Chondrocyte (in vitro differentiated cells): ENCODE data around the gene HNRNPUL1. TPM values are rescaled to one million over a fixed set of nuclear protein-coding genes. Genes with fewer than 3 reads are reported as not detected.
"Not testable (repeated sequence)": the region's sequence is repeated elsewhere in the genome, so short reads cannot be mapped to it uniquely, and the experiment has no call there.

Experiments used
- DNase-seq: peaks from one replicate; pipeline ENCODE4 v3.0.0; 2021; ENCODE audit warnings: mixed read lengths, low spot score
- H3K27ac Mint-ChIP-seq: one replicate; pipeline ENCODE4 v1.8.0; 2021; ENCODE audit warnings: mild to moderate bottlenecking, moderate library complexity, mixed read lengths; ENCODE audit not compliant: unreplicated experiment
- H3K27me3 Mint-ChIP-seq: 2 replicates; pipeline ENCODE4 v1.8.0; 2021; ENCODE audit warnings: low read depth, mixed read lengths
- H3K36me3 Mint-ChIP-seq: 2 replicates; pipeline ENCODE4 v1.8.0; 2021; ENCODE audit warnings: low read depth, mixed read lengths
- H3K4me1 Mint-ChIP-seq: 2 replicates; pipeline ENCODE4 v1.8.0; 2021; ENCODE audit warnings: low read depth, mild to moderate bottlenecking, mixed read lengths
- H3K4me3 Mint-ChIP-seq: one replicate; pipeline ENCODE4 v1.8.0; 2021; ENCODE audit warnings: mild to moderate bottlenecking, moderate library complexity, mixed read lengths; ENCODE audit not compliant: unreplicated experiment
- H3K9me3 Mint-ChIP-seq: 2 replicates; pipeline ENCODE4 v1.8.0; 2021; ENCODE audit warnings: low read depth, mixed read lengths
- total RNA-seq: library from RNA; stranded (reverse); gene quantifications from 3 replicates; pipeline ENCODE4 v1.2.1, GENCODE V29; 2021
- TF ChIP-seq, protein P1 (sequence below): fragments of 200-600 bp; sonication (generic); IDR thresholded peaks from 2 replicates; pipeline ENCODE4 v1.5.0; 2021; ENCODE audit warnings: antibody characterized with exemption, mild to moderate bottlenecking, moderate library complexity

The HNRNPUL1 gene
- total RNA-seq, 1 donor from 2014 or later = 158 TPM

DNA sequence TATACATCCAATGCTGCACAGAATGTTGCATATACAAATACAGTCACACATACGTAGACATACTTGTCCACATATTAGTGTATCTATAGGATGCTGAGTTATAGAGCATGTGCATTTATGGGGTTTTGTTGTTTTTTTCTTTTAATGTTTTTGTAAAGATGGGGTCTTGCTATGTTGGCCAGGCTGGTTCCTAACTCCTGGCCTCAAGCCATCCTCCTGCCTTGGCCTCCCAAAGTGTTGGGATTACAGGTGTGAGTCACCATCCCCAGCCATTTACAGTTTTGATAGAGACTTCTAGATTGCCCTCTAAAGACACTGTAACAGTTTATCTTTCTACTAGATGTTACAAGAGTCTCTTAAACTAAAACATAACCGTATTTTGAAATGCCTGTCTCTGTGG is 14.3 kb downstream of the HNRNPUL1 start:
- H3K9me3 Mint-ChIP-seq = no peaks in the 10 kb centered on the region
- no peaks in the 10 kb centered on the region for H3K27me3 Mint-ChIP-seq
- H3K27ac Mint-ChIP-seq = peak overlapping the region; percentile 22
- H3K36me3 Mint-ChIP-seq = peaks cover 55% of the 10 kb centered on the region
- TF ChIP-seq, protein P1, sequence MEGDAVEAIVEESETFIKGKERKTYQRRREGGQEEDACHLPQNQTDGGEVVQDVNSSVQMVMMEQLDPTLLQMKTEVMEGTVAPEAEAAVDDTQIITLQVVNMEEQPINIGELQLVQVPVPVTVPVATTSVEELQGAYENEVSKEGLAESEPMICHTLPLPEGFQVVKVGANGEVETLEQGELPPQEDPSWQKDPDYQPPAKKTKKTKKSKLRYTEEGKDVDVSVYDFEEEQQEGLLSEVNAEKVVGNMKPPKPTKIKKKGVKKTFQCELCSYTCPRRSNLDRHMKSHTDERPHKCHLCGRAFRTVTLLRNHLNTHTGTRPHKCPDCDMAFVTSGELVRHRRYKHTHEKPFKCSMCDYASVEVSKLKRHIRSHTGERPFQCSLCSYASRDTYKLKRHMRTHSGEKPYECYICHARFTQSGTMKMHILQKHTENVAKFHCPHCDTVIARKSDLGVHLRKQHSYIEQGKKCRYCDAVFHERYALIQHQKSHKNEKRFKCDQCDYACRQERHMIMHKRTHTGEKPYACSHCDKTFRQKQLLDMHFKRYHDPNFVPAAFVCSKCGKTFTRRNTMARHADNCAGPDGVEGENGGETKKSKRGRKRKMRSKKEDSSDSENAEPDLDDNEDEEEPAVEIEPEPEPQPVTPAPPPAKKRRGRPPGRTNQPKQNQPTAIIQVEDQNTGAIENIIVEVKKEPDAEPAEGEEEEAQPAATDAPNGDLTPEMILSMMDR = no peak
- DNase-seq = no peak
- no peak overlapping the region for H3K4me3 Mint-ChIP-seq
- no peaks in the 10 kb centered on the region for H3K4me1 Mint-ChIP-seq

DNA sequence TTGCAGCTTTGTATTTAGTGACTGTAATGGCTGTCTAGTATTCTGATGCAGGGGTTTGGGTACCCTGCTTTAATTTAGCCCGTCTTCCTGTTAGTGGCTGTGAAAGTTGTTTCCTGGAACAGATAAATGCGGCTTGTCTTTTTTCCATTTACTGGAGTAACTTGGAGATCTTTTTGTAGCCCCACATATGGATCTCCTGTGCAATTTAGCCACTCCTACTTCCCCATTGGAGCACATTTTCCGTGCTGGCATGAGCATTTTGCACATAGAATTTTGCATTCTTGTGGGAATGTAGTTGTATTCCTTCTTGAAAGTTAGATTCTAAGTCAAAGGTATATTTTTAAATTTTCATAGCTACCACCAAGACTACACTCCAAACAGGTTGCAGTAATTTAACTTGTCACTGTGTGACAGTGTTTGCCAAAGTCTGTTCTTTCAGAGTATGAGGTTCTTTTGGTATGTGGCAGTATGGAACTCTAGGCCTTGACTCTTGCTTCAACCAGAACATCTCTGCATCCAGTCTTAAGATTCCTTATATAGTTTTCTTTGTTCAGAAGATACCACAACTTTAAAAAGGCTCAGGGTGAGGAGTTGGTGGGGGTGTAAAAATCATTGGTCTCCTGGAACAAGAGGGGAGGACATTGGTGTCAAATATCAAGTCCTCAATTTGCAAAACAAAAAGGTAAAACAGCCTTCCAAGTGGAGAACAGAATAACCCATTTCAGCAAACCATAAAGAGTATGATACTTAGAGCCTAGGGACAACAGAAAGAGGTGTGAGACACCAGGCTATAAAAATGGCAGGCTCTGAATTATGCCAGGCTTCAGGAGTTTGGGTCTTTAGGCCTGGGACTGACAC is 24.7 kb downstream of the HNRNPUL1 start:
- Mint-ChIP-seq H3K4me1 (no peaks in the 10 kb centered on the region), H3K27ac (no peak overlapping the region), H3K9me3 (no peaks in the 10 kb centered on the region)

DNA sequence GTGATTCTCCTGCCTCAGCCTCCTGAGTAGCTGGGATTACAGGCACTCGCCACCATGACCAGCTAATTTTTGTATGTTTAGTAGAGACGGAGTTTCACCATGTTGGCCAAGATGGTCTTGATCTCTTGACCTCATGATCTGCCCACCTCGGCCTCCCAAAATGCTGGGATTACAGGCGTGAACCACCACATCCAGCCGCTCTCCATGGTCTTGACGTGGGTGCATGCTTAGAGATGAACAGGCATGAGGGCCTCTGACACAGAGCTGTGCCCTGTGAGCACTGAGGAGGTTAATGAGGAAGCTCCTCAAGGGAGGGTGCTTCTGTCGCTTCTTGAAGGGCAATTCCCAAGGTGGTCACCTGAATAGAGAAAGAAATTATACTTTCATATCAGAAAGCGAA is 25.6 kb downstream of the HNRNPUL1 start:
- not testable (repeated sequence) for H3K4me3 Mint-ChIP-seq, H3K9me3 Mint-ChIP-seq, H3K27me3 Mint-ChIP-seq, DNase-seq, H3K27ac Mint-ChIP-seq, H3K4me1 Mint-ChIP-seq
- peaks cover 37% of the 10 kb centered on the region for H3K36me3 Mint-ChIP-seq

More for the DNA sequence above, 24.7 kb downstream of the HNRNPUL1 start:
- Mint-ChIP-seq H3K4me3 (no peak overlapping the region), H3K36me3 (peaks cover 32% of the 10 kb centered on the region), H3K27me3 (no peaks in the 10 kb centered on the region)
- DNase-seq = no peak
- TF ChIP-seq, protein P1 = peak; percentile 13

DNA sequence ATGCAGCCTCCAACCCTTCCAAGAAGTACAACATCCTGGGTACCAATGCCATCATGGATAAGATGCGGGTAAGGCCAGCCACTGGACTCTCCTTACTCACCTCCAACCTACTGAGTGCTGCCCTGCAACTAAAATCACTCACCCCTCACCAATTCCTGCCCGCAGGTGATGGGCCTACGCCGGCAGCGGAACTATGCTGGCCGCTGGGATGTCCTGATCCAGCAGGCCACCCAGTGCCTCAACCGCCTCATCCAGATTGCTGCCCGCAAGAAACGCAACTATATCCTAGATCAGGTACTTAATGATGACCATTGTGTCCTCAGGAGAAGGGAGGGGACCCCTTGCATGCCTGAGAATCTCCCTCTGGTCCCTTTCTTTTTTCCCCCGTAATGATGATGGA is 30.2 kb downstream of the HNRNPUL1 start:
- DNase-seq = no peak
- no peak overlapping the region for H3K27ac Mint-ChIP-seq
- H3K36me3 Mint-ChIP-seq = peaks cover 45% of the 10 kb centered on the region
- H3K4me1 Mint-ChIP-seq = peaks cover 31% of the 10 kb centered on the region
- H3K27me3 Mint-ChIP-seq = no peaks in the 10 kb centered on the region
- TF ChIP-seq, protein P1 = no peak
- no peaks in the 10 kb centered on the region for H3K9me3 Mint-ChIP-seq
- no peak overlapping the region for H3K4me3 Mint-ChIP-seq

DNA sequence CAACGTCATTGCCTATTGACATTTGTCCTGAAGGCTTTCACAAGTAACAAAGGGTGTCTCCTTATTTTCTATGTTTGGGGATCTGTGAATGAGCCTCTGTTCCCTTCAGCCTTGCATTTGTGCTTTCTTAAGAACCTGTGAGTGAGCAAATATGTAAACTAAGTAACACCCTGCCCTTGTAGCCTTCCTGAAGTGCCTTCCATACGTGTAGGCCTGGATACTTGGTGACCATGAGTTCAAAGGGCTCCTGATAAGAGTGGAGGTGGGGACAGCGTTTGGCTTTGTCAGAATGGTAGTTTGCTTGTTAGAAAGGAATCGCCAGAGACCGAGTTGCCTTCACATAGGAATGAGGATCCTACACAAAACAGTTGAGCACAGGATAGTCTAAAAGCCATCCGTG is 31.3 kb downstream of the HNRNPUL1 start:
- DNase-seq = no peak
- TF ChIP-seq, protein P1 = no peak
- Mint-ChIP-seq H3K27me3 (no peaks in the 10 kb centered on the region), H3K4me3 (no peak overlapping the region), H3K9me3 (no peaks in the 10 kb centered on the region), H3K36me3 (peaks cover 45% of the 10 kb centered on the region), H3K4me1 (peaks cover 41% of the 10 kb centered on the region), H3K27ac (no peak overlapping the region)

DNA sequence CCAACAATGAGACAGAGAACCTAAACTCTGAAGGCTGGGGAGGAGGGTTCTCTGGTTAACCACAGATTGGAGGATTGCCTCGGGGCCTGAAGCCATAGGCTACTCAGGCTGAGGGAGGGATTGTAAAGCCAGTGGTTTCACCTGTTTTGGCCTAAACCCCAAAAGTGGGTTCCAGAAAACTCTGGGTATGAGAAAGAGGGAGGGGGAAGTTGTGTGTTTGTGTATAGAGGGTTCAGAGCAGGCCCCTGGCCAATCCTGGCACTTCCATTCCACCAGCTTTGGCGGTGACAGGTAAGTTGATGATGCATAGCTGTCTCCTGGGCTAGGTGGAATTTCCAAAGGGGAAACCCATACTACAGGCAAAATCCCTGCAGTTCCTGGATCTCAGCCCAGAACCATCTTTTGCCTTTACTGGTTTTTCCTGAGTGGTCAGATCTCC is 32.3 kb downstream of the HNRNPUL1 start:
- Mint-ChIP-seq H3K27me3 (no peaks in the 10 kb centered on the region), H3K27ac (peak overlapping the region; percentile 99), H3K4me3 (no peak overlapping the region), H3K9me3 (no peaks in the 10 kb centered on the region), H3K4me1 (peaks cover 43% of the 10 kb centered on the region), H3K36me3 (peaks cover 46% of the 10 kb centered on the region)
- DNase-seq = no peak
- TF ChIP-seq, protein P1 = no peak
